Panc1 (cell line): ENCODE measurements around the gene LIPK. TPM values are rescaled to one million over a fixed set of nuclear protein-coding genes. Genes with fewer than 3 reads are reported as not detected.

Source experiments
- ATAC-seq: fragments of 200-7000 bp; cut with Tn5 transposase; 2 replicates; pipeline ENCODE4 v1.9.1; 2020; ENCODE audit warnings: mild to moderate bottlenecking, moderate library complexity
- BruUV-seq: library from RNA; stranded (reverse); fragments of 400-500 nt; replicated peaks from 2 replicates; lab custom pipeline; 2021; lab: Mats Ljungman, UMichigan
- CTCF ChIA-PET: fragments of 300-600 bp; sonication (Branson Sonifier 250); formaldehyde crosslinking; loops from one replicate; lab custom pipeline; 2022; ENCODE audit warnings: antibody characterized with exemption; lab: Charles Lee
- POLR2A ChIA-PET: fragments of 300-600 bp; sonication (Branson Sonifier 250); formaldehyde crosslinking; loops from one replicate; lab custom pipeline; 2022; ENCODE audit warnings: antibody characterized with exemption; lab: Charles Lee
- DNase-seq: peaks from one replicate; pipeline ENCODE4 v3.0.0-alpha.2; 2010; ENCODE audit warnings: low read depth, low spot score
- H3K27ac ChIP-seq: 2 replicates; pipeline ENCODE4 v1.5.1; 2011; ENCODE audit warnings: mild to moderate bottlenecking, low read length, inconsistent platforms
- H3K27me3 ChIP-seq: fragments of 200-500 bp; sonication (Bioruptor generic); 2 replicates; pipeline ENCODE4 v1.6.0; 2014; ENCODE audit warnings: low read length, inconsistent platforms; ENCODE audit not compliant: control insufficient read depth, insufficient read depth
- H3K36me3 ChIP-seq: fragments of 200-500 bp; sonication (Bioruptor generic); 2 replicates; pipeline ENCODE4 v1.5.1; 2014; ENCODE audit warnings: inconsistent platforms, mild to moderate bottlenecking, low read length, moderate library complexity; ENCODE audit not compliant: control insufficient read depth, insufficient read depth
- H3K4me1 ChIP-seq: 2 replicates; pipeline ENCODE4 v1.5.1; 2011; ENCODE audit warnings: inconsistent platforms, mild to moderate bottlenecking, low read length, moderate library complexity; ENCODE audit not compliant: control insufficient read depth, insufficient read depth
- H3K4me3 ChIP-seq, 2 experiments: 2 replicates each; pipeline ENCODE4 v1.5.1; 2011 to 2012; ENCODE audit warnings: low read depth in 2 of 2, low read length in 2 of 2, mild to moderate bottlenecking in 2 of 2, inconsistent platforms in 1 of 2, moderate library complexity in 1 of 2
- H3K9me3 ChIP-seq: fragments of 200-500 bp; sonication (Bioruptor generic); 2 replicates; pipeline ENCODE4 v1.5.1; 2014; ENCODE audit warnings: low read depth, mild to moderate bottlenecking, inconsistent platforms, low read length, moderate library complexity; ENCODE audit not compliant: control insufficient read depth, insufficient read depth
- CTCF ChIP-seq: fragments of 450-650 bp; IDR thresholded peaks from 2 replicates; pipeline ENCODE4 v1.5.1; 2017; ENCODE audit warnings: mild to moderate bottlenecking
- POLR2AphosphoS5 ChIP-seq: IDR thresholded peaks from 2 replicates; pipeline ENCODE4 v1.6.1; 2012; ENCODE audit warnings: mild to moderate bottlenecking, low read depth, low read length, moderate library complexity
- SIN3A ChIP-seq: IDR thresholded peaks from 2 replicates; pipeline ENCODE4 v1.6.1; 2012; ENCODE audit warnings: low read depth, mild to moderate bottlenecking, low read length, moderate library complexity, borderline replicate concordance; ENCODE audit not compliant: insufficient read depth
- TCF7L2 ChIP-seq: IDR thresholded peaks from 2 replicates; pipeline ENCODE4 v1.6.1; 2011; ENCODE audit warnings: mild to moderate bottlenecking, low read depth, low read length, inconsistent platforms
- in situ Hi-C: cut with HindIII; loops from 2 replicates; pipeline ENCODE4 v1.10.0; 2016; ENCODE audit warnings: low sequenced_read_pairs, low pct_unique_long_range_greater_than_20kb
- intact Hi-C: fragments of 100-400 bp; cut with micrococcal nuclease; formaldehyde crosslinking; loops from one replicate; pipeline ENCODE4 v1.10.0; 2022; ENCODE audit not compliant: unreplicated experiment
- total RNA-seq: library from RNA; stranded (reverse); gene quantifications from one replicate; pipeline ENCODE4 v1.2.1, GENCODE V29; 2021; ENCODE audit not compliant: unreplicated experiment
- TF ChIP-seq, protein P1 (sequence below), 2 experiments: IDR thresholded peaks; 2 replicates each; pipeline ENCODE4 v1.6.1; 2011 to 2012; ENCODE audit warnings: low read depth in 2 of 2, control low read depth in 1 of 2, low read length in 1 of 2, mild to moderate bottlenecking in 1 of 2, moderate library complexity in 1 of 2; ENCODE audit not compliant: insufficient read depth in 1 of 2

LIPK gene
- total RNA-seq, 1 experiment from 2014 or later, result not detected

- in situ Hi-C loops (no loop called here), intact Hi-C loops (no loop called here)
- peaks cover 3% of the 10 kb centered on the region; the same call in 1 of the 2 replicates for H3K4me1 ChIP-seq
- BruUV-seq, result no TSS peak
- no peak overlapping the region for H3K27ac ChIP-seq
- no peaks in the 10 kb centered on the region for H3K27me3 ChIP-seq
- no peaks in the 10 kb centered on the region for H3K36me3 ChIP-seq
- DNase-seq, result no peak
- H3K4me3 ChIP-seq, result no peak overlapping the region
- POLR2A ChIA-PET, result no interaction called here
- TF ChIP-seq TCF7L2 (no peak), SIN3A (no peak), POLR2AphosphoS5 (no peak), CTCF (no peak)
- TF ChIP-seq, protein P1, sequence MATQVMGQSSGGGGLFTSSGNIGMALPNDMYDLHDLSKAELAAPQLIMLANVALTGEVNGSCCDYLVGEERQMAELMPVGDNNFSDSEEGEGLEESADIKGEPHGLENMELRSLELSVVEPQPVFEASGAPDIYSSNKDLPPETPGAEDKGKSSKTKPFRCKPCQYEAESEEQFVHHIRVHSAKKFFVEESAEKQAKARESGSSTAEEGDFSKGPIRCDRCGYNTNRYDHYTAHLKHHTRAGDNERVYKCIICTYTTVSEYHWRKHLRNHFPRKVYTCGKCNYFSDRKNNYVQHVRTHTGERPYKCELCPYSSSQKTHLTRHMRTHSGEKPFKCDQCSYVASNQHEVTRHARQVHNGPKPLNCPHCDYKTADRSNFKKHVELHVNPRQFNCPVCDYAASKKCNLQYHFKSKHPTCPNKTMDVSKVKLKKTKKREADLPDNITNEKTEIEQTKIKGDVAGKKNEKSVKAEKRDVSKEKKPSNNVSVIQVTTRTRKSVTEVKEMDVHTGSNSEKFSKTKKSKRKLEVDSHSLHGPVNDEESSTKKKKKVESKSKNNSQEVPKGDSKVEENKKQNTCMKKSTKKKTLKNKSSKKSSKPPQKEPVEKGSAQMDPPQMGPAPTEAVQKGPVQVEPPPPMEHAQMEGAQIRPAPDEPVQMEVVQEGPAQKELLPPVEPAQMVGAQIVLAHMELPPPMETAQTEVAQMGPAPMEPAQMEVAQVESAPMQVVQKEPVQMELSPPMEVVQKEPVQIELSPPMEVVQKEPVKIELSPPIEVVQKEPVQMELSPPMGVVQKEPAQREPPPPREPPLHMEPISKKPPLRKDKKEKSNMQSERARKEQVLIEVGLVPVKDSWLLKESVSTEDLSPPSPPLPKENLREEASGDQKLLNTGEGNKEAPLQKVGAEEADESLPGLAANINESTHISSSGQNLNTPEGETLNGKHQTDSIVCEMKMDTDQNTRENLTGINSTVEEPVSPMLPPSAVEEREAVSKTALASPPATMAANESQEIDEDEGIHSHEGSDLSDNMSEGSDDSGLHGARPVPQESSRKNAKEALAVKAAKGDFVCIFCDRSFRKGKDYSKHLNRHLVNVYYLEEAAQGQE (IDR thresholded peaks at IDR 0.05; ENCODE audit: insufficient read depth in 1 of 2, low read depth in 2 of 2, low read length in 1 of 2), result no peak
- H3K9me3 ChIP-seq, result no peaks in the 10 kb centered on the region
- no peak for ATAC-seq
- CTCF ChIA-PET, result no interaction called here
Observed at GRCh38 chr10:88788924-88789323, 82.9 kb downstream of the LIPK start.

- Histone ChIP-seq H3K4me3 (no peak overlapping the region), H3K9me3 (no peaks in the 10 kb centered on the region), H3K27me3 (no peaks in the 10 kb centered on the region), H3K4me1 (peaks cover 4% of the 10 kb centered on the region; the same call in 1 of the 2 replicates), H3K27ac (no peak overlapping the region), H3K36me3 (no peaks in the 10 kb centered on the region)
- no peak for TF ChIP-seq POLR2AphosphoS5
- TF ChIP-seq, protein P1 (IDR thresholded peaks at IDR 0.05; ENCODE audit: insufficient read depth in 1 of 2, low read depth in 2 of 2, low read length in 1 of 2), result no peak
- peak; percentile 85 for TF ChIP-seq CTCF
- no peak for TF ChIP-seq SIN3A
- TF ChIP-seq TCF7L2, result no peak
- BruUV-seq, result no TSS peak
- CTCF ChIA-PET, result no interaction called here
- DNase-seq, result peak; percentile 10
- in situ Hi-C loops, result no loop called here
- ATAC-seq, result peak; percentile 90
- intact Hi-C loops, result loop anchor here (5.0 kb wide), 1 partner anchor 105 kb away; no protein-coding TSS in a partner anchor
- POLR2A ChIA-PET, result no interaction called here
Observed at GRCh38 chr10:88791924-88792323, 85.9 kb downstream of the LIPK start.
